Immature natural killer cell (primary cell): ENCODE measurements around the gene FBL. TPM values are rescaled to one million over a fixed set of nuclear protein-coding genes. Genes with fewer than 3 reads are reported as not detected.
"Not testable (repeated sequence)": the region's sequence is repeated elsewhere in the genome, so short reads cannot be mapped to it uniquely, and the experiment has no call there.

ENCODE experiments used
- DNase-seq, 3 donors: peaks; one replicate each; pipeline ENCODE4 v3.0.0; 2022; ENCODE audit warnings: mixed read lengths in 1 of 3
- H3K27ac Mint-ChIP-seq, 6 donors: one replicate each; pipeline ENCODE4 v1.8.0; 2020; ENCODE audit warnings: mixed read lengths in 6 of 6, mild to moderate bottlenecking in 5 of 6, inconsistent platforms in 4 of 6, moderate library complexity in 3 of 6
- H3K27me3 Mint-ChIP-seq, 3 donors: one replicate each; pipeline ENCODE4 v1.8.0; 2020 to 2021; ENCODE audit warnings: low read depth in 3 of 3, mild to moderate bottlenecking in 3 of 3, mixed read lengths in 3 of 3, moderate library complexity in 3 of 3, inconsistent platforms in 1 of 3
- H3K36me3 Mint-ChIP-seq, 3 donors: one replicate each; pipeline ENCODE4 v1.8.0; 2020; ENCODE audit warnings: mixed read lengths in 3 of 3, inconsistent platforms in 2 of 3, mild to moderate bottlenecking in 2 of 3
- H3K4me1 Mint-ChIP-seq, 2 donors: one replicate each; pipeline ENCODE4 v1.8.0; 2020; ENCODE audit warnings: inconsistent platforms in 2 of 2, mild to moderate bottlenecking in 2 of 2, mixed read lengths in 2 of 2, moderate library complexity in 1 of 2
- H3K4me3 Mint-ChIP-seq, 5 donors: one replicate each; pipeline ENCODE4 v1.8.0; 2020; ENCODE audit warnings: mild to moderate bottlenecking in 5 of 5, mixed read lengths in 5 of 5, inconsistent platforms in 3 of 5, moderate library complexity in 3 of 5
- H3K9me3 Mint-ChIP-seq, 6 donors: one replicate each; pipeline ENCODE4 v1.8.0; 2020; ENCODE audit warnings: mild to moderate bottlenecking in 6 of 6, mixed read lengths in 6 of 6, inconsistent platforms in 4 of 6, moderate library complexity in 3 of 6
- polyA plus RNA-seq, 3 donors: library from polyadenylated mRNA; unstranded; fragments of 300-500 nt; fragmentation: Illumina TruSeq; gene quantifications; one replicate each; pipeline ENCODE4 v1.2.3, GENCODE V29; 2021

The FBL gene
- polyA plus RNA-seq, 3 donors from 2014 or later = 127 to 166 (median 143) TPM

GRCh38 chr19:39881495-39882110, 35.4 kb upstream of the FBL start:
- not testable (repeated sequence) for H3K36me3 Mint-ChIP-seq, H3K9me3 Mint-ChIP-seq, H3K4me1 Mint-ChIP-seq, H3K27me3 Mint-ChIP-seq, H3K27ac Mint-ChIP-seq, H3K4me3 Mint-ChIP-seq
- DNase-seq = peak; percentile 14 to 29 (median 27)

GRCh38 chr19:39880241-39880640, 34.1 kb upstream of the FBL start:
- not testable (repeated sequence) for H3K4me3 Mint-ChIP-seq, H3K4me1 Mint-ChIP-seq, DNase-seq, H3K27me3 Mint-ChIP-seq, H3K36me3 Mint-ChIP-seq, H3K27ac Mint-ChIP-seq, H3K9me3 Mint-ChIP-seq

- H3K27ac Mint-ChIP-seq = peak overlapping the region in 1 of 6 donors; percentile 33
- not testable (repeated sequence) for H3K4me3 Mint-ChIP-seq, H3K36me3 Mint-ChIP-seq, H3K9me3 Mint-ChIP-seq, DNase-seq, H3K4me1 Mint-ChIP-seq, H3K27me3 Mint-ChIP-seq
These were observed 33.6 kb upstream of the FBL start for GRCh38 chr19:39879796-39880195.

GRCh38 chr19:39878866-39879265, 32.7 kb upstream of the FBL start:
- H3K36me3 Mint-ChIP-seq, H3K4me3 Mint-ChIP-seq, H3K27ac Mint-ChIP-seq, H3K27me3 Mint-ChIP-seq, H3K4me1 Mint-ChIP-seq, DNase-seq, H3K9me3 Mint-ChIP-seq: not testable (repeated sequence)

- Mint-ChIP-seq H3K4me3 (no peak overlapping the region), H3K9me3 (no peaks in the 10 kb centered on the region), H3K4me1 (peaks cover 0 to 4% of the 10 kb centered on the region in 2 donors), H3K27ac (no peak overlapping the region), H3K36me3 (peaks cover 0 to 3% (median 0%) of the 10 kb centered on the region in 3 donors), H3K27me3 (peaks cover 0 to 4% (median 0%) of the 10 kb centered on the region in 3 donors)
- no peak for DNase-seq
These were observed 32.2 kb upstream of the FBL start for GRCh38 chr19:39878398-39878797.

GRCh38 chr19:39877982-39878381, 31.8 kb upstream of the FBL start:
- not testable (repeated sequence) for H3K4me3 Mint-ChIP-seq

GRCh38 chr19:39877488-39877887, 31.3 kb upstream of the FBL start:
- DNase-seq = peak in 1 of 3 donors; percentile 18
- not testable (repeated sequence) for H3K27ac Mint-ChIP-seq, H3K4me1 Mint-ChIP-seq, H3K9me3 Mint-ChIP-seq, H3K36me3 Mint-ChIP-seq, H3K4me3 Mint-ChIP-seq, H3K27me3 Mint-ChIP-seq

More at GRCh38 chr19:39877982-39878381, 31.8 kb upstream of the FBL start:
- not testable (repeated sequence) for H3K27me3 Mint-ChIP-seq, H3K4me1 Mint-ChIP-seq, H3K36me3 Mint-ChIP-seq, H3K27ac Mint-ChIP-seq, DNase-seq, H3K9me3 Mint-ChIP-seq

- H3K27me3 Mint-ChIP-seq, H3K27ac Mint-ChIP-seq, H3K4me3 Mint-ChIP-seq, DNase-seq, H3K4me1 Mint-ChIP-seq, H3K9me3 Mint-ChIP-seq, H3K36me3 Mint-ChIP-seq: not testable (repeated sequence)
These were observed 30.3 kb upstream of the FBL start for GRCh38 chr19:39876486-39876885.

- not testable (repeated sequence) for H3K4me3 Mint-ChIP-seq, H3K27me3 Mint-ChIP-seq, H3K9me3 Mint-ChIP-seq, H3K27ac Mint-ChIP-seq, DNase-seq, H3K36me3 Mint-ChIP-seq, H3K4me1 Mint-ChIP-seq
These were observed 29.3 kb upstream of the FBL start for GRCh38 chr19:39875401-39875864.

- no peak for DNase-seq
- Mint-ChIP-seq H3K27ac (no peak overlapping the region), H3K4me3 (no peak overlapping the region), H3K4me1 (peaks cover 0 to 1% of the 10 kb centered on the region in 2 donors), H3K36me3 (peaks cover 0 to 3% (median 0%) of the 10 kb centered on the region in 3 donors), H3K27me3 (peaks cover 0 to 1% (median 0%) of the 10 kb centered on the region in 3 donors), H3K9me3 (no peaks in the 10 kb centered on the region)
These were observed 28.2 kb upstream of the FBL start for GRCh38 chr19:39874404-39874803.

GRCh38 chr19:39873385-39873784, 27.2 kb upstream of the FBL start:
- Mint-ChIP-seq H3K4me3 (no peak overlapping the region), H3K27me3 (peaks cover 0 to 1% (median 0%) of the 10 kb centered on the region in 3 donors), H3K27ac (no peak overlapping the region)

GRCh38 chr19:39871886-39872866, 26.0 kb upstream of the FBL start:
- H3K27me3 Mint-ChIP-seq = peaks cover 0 to under 1% (median 0%) of the 10 kb centered on the region in 3 donors
- no peaks in the 10 kb centered on the region for H3K9me3 Mint-ChIP-seq
- H3K36me3 Mint-ChIP-seq = no peaks in the 10 kb centered on the region
- DNase-seq = no peak
- H3K27ac Mint-ChIP-seq = no peak overlapping the region
- no peak overlapping the region for H3K4me3 Mint-ChIP-seq
- no peaks in the 10 kb centered on the region for H3K4me1 Mint-ChIP-seq

More at GRCh38 chr19:39873385-39873784, 27.2 kb upstream of the FBL start:
- H3K4me1 Mint-ChIP-seq = peaks cover 0 to 1% of the 10 kb centered on the region in 2 donors
- no peak for DNase-seq
- H3K36me3 Mint-ChIP-seq = peaks cover 0 to 2% (median 0%) of the 10 kb centered on the region in 3 donors
- H3K9me3 Mint-ChIP-seq = no peaks in the 10 kb centered on the region

- H3K4me1 Mint-ChIP-seq = no peaks in the 10 kb centered on the region
- H3K9me3 Mint-ChIP-seq = no peaks in the 10 kb centered on the region
- no peaks in the 10 kb centered on the region for H3K27me3 Mint-ChIP-seq
- H3K27ac Mint-ChIP-seq = no peak overlapping the region
- peak overlapping the region in 1 of 5 donors; percentile 47 for H3K4me3 Mint-ChIP-seq
- no peaks in the 10 kb centered on the region for H3K36me3 Mint-ChIP-seq
- DNase-seq = no peak
These were observed 25.2 kb upstream of the FBL start for GRCh38 chr19:39871362-39871761.

- H3K27me3 Mint-ChIP-seq = no peaks in the 10 kb centered on the region
- H3K4me1 Mint-ChIP-seq = no peaks in the 10 kb centered on the region
- H3K4me3 Mint-ChIP-seq = no peak overlapping the region
- no peak overlapping the region for H3K27ac Mint-ChIP-seq
- DNase-seq = no peak
- H3K9me3 Mint-ChIP-seq = no peaks in the 10 kb centered on the region
- H3K36me3 Mint-ChIP-seq = no peaks in the 10 kb centered on the region
These were observed 24.2 kb upstream of the FBL start for GRCh38 chr19:39870171-39870971.
